ENCODE results near the gene CYP4B1.
"Not testable (repeated sequence)": the region's sequence is repeated elsewhere in the genome, so short reads cannot be mapped to it uniquely, and the experiment has no call there.

The CYP4B1 gene

GRCh38 chr1:46826892-46827291 lies 28.0 kb downstream of the CYP4B1 start:
- H3K27me3 ChIP-seq (ENCODE audit: control insufficient read depth in 2 of 2, insufficient read depth in 2 of 2, low read length in 2 of 2); H3K4me3 ChIP-seq (ENCODE audit: low read length in 2 of 2); H3K9me3 ChIP-seq (ENCODE audit: control insufficient read depth in 2 of 2, low read length in 2 of 2); H3K27ac ChIP-seq (ENCODE audit: low read depth in 2 of 2, low read length in 2 of 2); H3K9ac ChIP-seq (ENCODE audit: low read depth in 1 of 2, low read length in 2 of 2); H3K4me1 ChIP-seq (ENCODE audit: control insufficient read depth in 2 of 2, insufficient read depth in 2 of 2, low read length in 2 of 2); H3K36me3 ChIP-seq (ENCODE audit: control insufficient read depth in 2 of 2, insufficient read depth in 2 of 2, low read length in 2 of 2): not testable (repeated sequence)

- no peaks in the 10 kb centered on the region for H3K27me3 ChIP-seq (ENCODE audit: control insufficient read depth in 2 of 2, insufficient read depth in 2 of 2, low read length in 2 of 2)
- no peaks in the 10 kb centered on the region for H3K36me3 ChIP-seq (ENCODE audit: control insufficient read depth in 2 of 2, insufficient read depth in 2 of 2, low read length in 2 of 2)
- H3K9me3 ChIP-seq (ENCODE audit: control insufficient read depth in 2 of 2, low read length in 2 of 2): no peaks in the 10 kb centered on the region
- H3K4me1 ChIP-seq (ENCODE audit: control insufficient read depth in 2 of 2, insufficient read depth in 2 of 2, low read length in 2 of 2): no peaks in the 10 kb centered on the region
- H3K9ac ChIP-seq (ENCODE audit: low read depth in 1 of 2, low read length in 2 of 2): no peak overlapping the region
- H3K27ac ChIP-seq (ENCODE audit: low read depth in 2 of 2, low read length in 2 of 2): no peak overlapping the region
- H3K4me3 ChIP-seq (ENCODE audit: low read length in 2 of 2): no peak overlapping the region
Measured at GRCh38 chr1:46830665-46831322, 31.9 kb downstream of the CYP4B1 start.

- not testable (repeated sequence) for H3K4me3 ChIP-seq (ENCODE audit: low read length in 2 of 2); H3K9me3 ChIP-seq (ENCODE audit: control insufficient read depth in 2 of 2, low read length in 2 of 2); H3K9ac ChIP-seq (ENCODE audit: low read depth in 1 of 2, low read length in 2 of 2); H3K27me3 ChIP-seq (ENCODE audit: control insufficient read depth in 2 of 2, insufficient read depth in 2 of 2, low read length in 2 of 2); H3K4me1 ChIP-seq (ENCODE audit: control insufficient read depth in 2 of 2, insufficient read depth in 2 of 2, low read length in 2 of 2); H3K36me3 ChIP-seq (ENCODE audit: control insufficient read depth in 2 of 2, insufficient read depth in 2 of 2, low read length in 2 of 2); H3K27ac ChIP-seq (ENCODE audit: low read depth in 2 of 2, low read length in 2 of 2)
Measured at GRCh38 chr1:46835469-46835868, 36.6 kb downstream of the CYP4B1 start.

- not testable (repeated sequence) for H3K4me1 ChIP-seq (ENCODE audit: control insufficient read depth in 2 of 2, insufficient read depth in 2 of 2, low read length in 2 of 2); H3K27me3 ChIP-seq (ENCODE audit: control insufficient read depth in 2 of 2, insufficient read depth in 2 of 2, low read length in 2 of 2); H3K36me3 ChIP-seq (ENCODE audit: control insufficient read depth in 2 of 2, insufficient read depth in 2 of 2, low read length in 2 of 2); H3K9ac ChIP-seq (ENCODE audit: low read depth in 1 of 2, low read length in 2 of 2); H3K27ac ChIP-seq (ENCODE audit: low read depth in 2 of 2, low read length in 2 of 2); H3K4me3 ChIP-seq (ENCODE audit: low read length in 2 of 2); H3K9me3 ChIP-seq (ENCODE audit: control insufficient read depth in 2 of 2, low read length in 2 of 2)
Measured at GRCh38 chr1:46846386-46846785, 47.5 kb downstream of the CYP4B1 start.

GRCh38 chr1:46857660-46858065 lies 58.8 kb downstream of the CYP4B1 start:
- not testable (repeated sequence) for H3K4me1 ChIP-seq (ENCODE audit: control insufficient read depth in 2 of 2, insufficient read depth in 2 of 2, low read length in 2 of 2); H3K9ac ChIP-seq (ENCODE audit: low read depth in 1 of 2, low read length in 2 of 2); H3K4me3 ChIP-seq (ENCODE audit: low read length in 2 of 2); H3K27ac ChIP-seq (ENCODE audit: low read depth in 2 of 2, low read length in 2 of 2); H3K9me3 ChIP-seq (ENCODE audit: control insufficient read depth in 2 of 2, low read length in 2 of 2); H3K27me3 ChIP-seq (ENCODE audit: control insufficient read depth in 2 of 2, insufficient read depth in 2 of 2, low read length in 2 of 2); H3K36me3 ChIP-seq (ENCODE audit: control insufficient read depth in 2 of 2, insufficient read depth in 2 of 2, low read length in 2 of 2)

GRCh38 chr1:46862348-46862747 lies 63.5 kb downstream of the CYP4B1 start:
- Histone ChIP-seq H3K4me3 (ENCODE audit: low read length in 2 of 2) (no peak overlapping the region), H3K4me1 (ENCODE audit: control insufficient read depth in 2 of 2, insufficient read depth in 2 of 2, low read length in 2 of 2) (no peaks in the 10 kb centered on the region), H3K36me3 (ENCODE audit: control insufficient read depth in 2 of 2, insufficient read depth in 2 of 2, low read length in 2 of 2) (no peaks in the 10 kb centered on the region), H3K27me3 (ENCODE audit: control insufficient read depth in 2 of 2, insufficient read depth in 2 of 2, low read length in 2 of 2) (peaks cover 0 to 3% of the 10 kb centered on the region in 2 donors), H3K9me3 (ENCODE audit: control insufficient read depth in 2 of 2, low read length in 2 of 2) (no peaks in the 10 kb centered on the region), H3K27ac (ENCODE audit: low read depth in 2 of 2, low read length in 2 of 2) (no peak overlapping the region), H3K9ac (ENCODE audit: low read depth in 1 of 2, low read length in 2 of 2) (no peak overlapping the region)

Measured in mucosa of rectum (tissue), 2 donors.